ENCODE data around the gene SLC44A1.

DNA sequence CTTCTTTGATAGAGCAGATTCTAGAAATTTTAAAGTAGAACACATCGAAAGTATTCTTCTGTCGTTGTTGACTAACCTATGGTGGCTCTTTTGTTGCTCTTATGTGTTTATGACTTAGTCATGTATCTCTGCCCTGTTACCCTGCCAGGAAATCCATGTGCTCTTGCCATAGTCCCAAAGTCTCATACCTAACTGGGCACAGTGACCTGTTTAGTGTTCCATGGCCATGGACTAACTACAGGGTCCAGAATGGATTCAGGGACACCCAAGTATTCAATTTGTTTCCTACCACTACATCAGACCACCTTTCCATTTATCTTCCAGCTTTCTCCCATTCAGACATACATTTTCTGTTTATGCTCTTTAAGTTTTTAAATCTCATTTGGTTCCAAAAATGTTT is 18.0 kb downstream of the SLC44A1 start:
- TF ChIP-seq ZNF274 (IDR thresholded peaks at IDR 0.05; ENCODE audit: low read depth, low read length), result no peak
- no peak for TF ChIP-seq SUZ12 (IDR thresholded peaks at IDR 0.05; ENCODE audit: extremely low read depth, insufficient read depth, insufficient read length)
- no peak for TF ChIP-seq YY1 (IDR thresholded peaks at IDR 0.05; ENCODE audit: insufficient read depth, insufficient read length)
